ENCODE results near the gene TUBA3E.
"Not testable (repeated sequence)": the region's sequence is repeated elsewhere in the genome, so short reads cannot be mapped to it uniquely, and the experiment has no call there.

DNA sequence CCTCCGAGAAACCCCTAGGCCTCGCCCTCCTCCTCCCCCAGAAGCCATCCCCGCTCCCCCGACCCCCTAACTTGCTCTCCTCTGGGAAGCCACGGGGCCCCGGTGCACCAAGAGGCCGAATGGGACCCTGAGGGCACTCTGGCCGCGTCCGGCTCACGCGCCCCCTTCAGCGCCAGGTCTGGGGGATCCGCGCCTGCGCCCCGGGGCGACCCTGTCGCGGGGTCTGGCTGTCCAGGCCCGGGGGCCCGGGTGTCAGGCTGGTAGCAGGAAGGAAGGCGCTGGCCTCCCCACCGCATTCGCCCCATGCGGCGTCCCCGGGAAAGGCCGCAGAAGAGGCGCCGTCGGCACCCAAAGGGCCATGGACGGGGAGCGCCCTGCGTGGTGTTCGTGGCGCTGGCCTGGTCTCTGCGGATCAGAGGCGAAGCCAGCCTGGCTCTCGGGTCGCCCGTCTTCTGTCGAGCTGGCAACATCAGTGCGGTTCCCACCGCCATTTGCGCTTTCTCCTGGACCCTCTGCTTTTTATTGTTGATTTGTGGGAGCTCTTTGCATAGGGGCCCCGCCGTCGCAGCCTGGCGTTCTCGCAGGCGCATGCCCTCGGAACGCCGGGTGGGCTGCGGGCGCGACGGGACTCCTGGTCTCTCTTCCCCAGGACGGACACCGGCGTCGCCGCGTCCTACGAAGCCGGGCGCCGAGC is 30.4 kb upstream of the TUBA3E start:
- TF ChIP-seq TCF3 (CRISPR knock-in tag; IDR thresholded peaks at IDR 0.05); BHLHE40 (IDR thresholded peaks at IDR 0.05; ENCODE audit: low read length); TOE1 (IDR thresholded peaks at IDR 0.05; ENCODE audit: borderline replicate concordance); TOE1 (CRISPR knock-in tag; IDR thresholded peaks at IDR 0.05; ENCODE audit: borderline replicate concordance, low read depth); EP300 (IDR thresholded peaks at IDR 0.05; ENCODE audit: low read length); SNAPC5 (CRISPR knock-in tag; IDR thresholded peaks at IDR 0.05); HMG20A (CRISPR knock-in tag; conservative IDR thresholded peaks at IDR 0.05); PHF8 (IDR thresholded peaks at IDR 0.05; ENCODE audit: borderline replicate concordance, low read length): not testable (repeated sequence)

Measured in K562 (cell line).